ENCODE results near the gene IFI44.

IFI44 gene

GRCh38 chr1:78652019-78652560 is 2.5 kb downstream of the IFI44 start:
- DNase-seq = no peak

GRCh38 chr1:78658901-78659300 is 9.3 kb downstream of the IFI44 start:
- DNase-seq = no peak

- no peak for DNase-seq
These were observed 14.3 kb downstream of the IFI44 start for GRCh38 chr1:78663923-78664322.

GRCh38 chr1:78664763-78665162 is 15.1 kb downstream of the IFI44 start:
- DNase-seq = no peak

GRCh38 chr1:78665809-78666208 is 16.2 kb downstream of the IFI44 start:
- DNase-seq = no peak

- no peak for DNase-seq
These were observed 18.3 kb downstream of the IFI44 start for GRCh38 chr1:78667939-78668338.

- no peak for DNase-seq
These were observed 18.8 kb downstream of the IFI44 start for GRCh38 chr1:78668427-78668826.

- DNase-seq = no peak
These were observed 22.8 kb downstream of the IFI44 start for GRCh38 chr1:78672428-78672827.

GRCh38 chr1:78673120-78673519 is 23.5 kb downstream of the IFI44 start:
- no peak for DNase-seq

- DNase-seq = no peak
These were observed 26.8 kb downstream of the IFI44 start for GRCh38 chr1:78676347-78676982.

- DNase-seq = no peak
These were observed 27.4 kb downstream of the IFI44 start for GRCh38 chr1:78676993-78677392.

GRCh38 chr1:78677788-78678187 is 28.2 kb downstream of the IFI44 start:
- no peak for DNase-seq

- no peak for DNase-seq
These were observed 28.7 kb downstream of the IFI44 start for GRCh38 chr1:78678324-78678723.

- no peak for DNase-seq
These were observed 31.6 kb downstream of the IFI44 start for GRCh38 chr1:78681265-78681664.

- DNase-seq = no peak
These were observed 32.9 kb downstream of the IFI44 start for GRCh38 chr1:78682496-78682895.

GRCh38 chr1:78683079-78683478 is 33.4 kb downstream of the IFI44 start:
- no peak for DNase-seq

GRCh38 chr1:78687315-78687714 is 37.7 kb downstream of the IFI44 start:
- no peak for DNase-seq

- DNase-seq = no peak
These were observed 38.3 kb downstream of the IFI44 start for GRCh38 chr1:78687914-78688313.

- no peak for DNase-seq
These were observed 39.1 kb downstream of the IFI44 start for GRCh38 chr1:78688697-78689096.

GRCh38 chr1:78690516-78690915 is 40.9 kb downstream of the IFI44 start:
- no peak for DNase-seq

- DNase-seq = no peak
These were observed 42.5 kb downstream of the IFI44 start for GRCh38 chr1:78691995-78692747.

GRCh38 chr1:78699813-78700212 is 50.2 kb downstream of the IFI44 start:
- DNase-seq = no peak

GRCh38 chr1:78702426-78702825 is 52.8 kb downstream of the IFI44 start:
- DNase-seq = no peak

- DNase-seq = no peak
These were observed 54.2 kb downstream of the IFI44 start for GRCh38 chr1:78703806-78704205.

All from retina (tissue), 1 donor.